Hematopoietic multipotent progenitor cell treated with erythropoietin and hydrocortisone succinate and interleukin-3 and kit ligand, for 17 days (in vitro differentiated cells): ENCODE results near the gene TTC9B.
"Not testable (repeated sequence)": the region's sequence is repeated elsewhere in the genome, so short reads cannot be mapped to it uniquely, and the experiment has no call there.

Source experiments
- DNase-seq: peaks from one replicate; pipeline ENCODE4 v3.0.0-alpha.2; 2015; ENCODE audit warnings: low spot score

The TTC9B gene

GRCh38 chr19:40170303-40170989 lies 47.7 kb downstream of the TTC9B start:
- not testable (repeated sequence) for DNase-seq

- DNase-seq, result not testable (repeated sequence)
Observed at GRCh38 chr19:40169482-40170302, 48.5 kb downstream of the TTC9B start.
